SK-N-SH (cell line): ENCODE results near the gene STX1B. TPM values are rescaled to one million over a fixed set of nuclear protein-coding genes. Genes with fewer than 3 reads are reported as not detected.

Source experiments
- CTCF ChIA-PET: fragments of 300-600, 350-600 bp; formaldehyde crosslinking; extraction: SDS; loops from one replicate; lab custom pipeline; 2021; lab: Yijun Ruan, JAX
- POLR2A ChIA-PET: fragments of 350-600 bp; sonication (Branson Sonifier 250); formaldehyde crosslinking; extraction: SDS; loops from one replicate; lab custom pipeline; 2020; ENCODE audit warnings: antibody characterized with exemption, inconsistent platforms; lab: Yijun Ruan, JAX
- DNase-seq: peaks from one replicate; pipeline ENCODE4 v3.0.0; 2012
- H2AFZ ChIP-seq: fragments of 200-600 bp; sonication (generic); 2 replicates; pipeline ENCODE4 v1.8.1; 2016; ENCODE audit warnings: antibody characterized with exemption, mild to moderate bottlenecking, low read depth
- H3F3A ChIP-seq: fragments of 200-600 bp; sonication (generic); replicated peaks from 2 replicates; pipeline ENCODE3; 2016; ENCODE audit warnings: antibody characterized with exemption, mild to moderate bottlenecking; ENCODE audit not compliant: insufficient read depth
- H3K27ac ChIP-seq, 2 experiments: fragments of 200-500 bp in 1 of 2; fragments of 200-600 bp in 1 of 2; sonication (Bioruptor generic) in 1 of 2; sonication (generic), shearing (Covaris generic) in 1 of 2; 2 replicates each; pipeline versions ENCODE4 v1.5.1 to v1.6.1; 2014 to 2016; ENCODE audit warnings: low read depth in 2 of 2, inconsistent platforms in 1 of 2, low read length in 1 of 2, mild to moderate bottlenecking in 1 of 2, mixed read lengths in 1 of 2
- H3K27me3 ChIP-seq: fragments of 200-600 bp; sonication (generic), shearing (Covaris generic); 2 replicates; pipeline ENCODE4 v1.6.1; 2016; ENCODE audit warnings: mixed run types; ENCODE audit not compliant: insufficient read depth
- H3K36me3 ChIP-seq, 2 experiments: fragments of 200-500 bp in 1 of 2; fragments of 200-600 bp in 1 of 2; sonication (Bioruptor generic) in 1 of 2; sonication (generic) in 1 of 2; replicated peaks in 1 of 2; 2 replicates each; pipeline versions ENCODE3 to v1.5.1; 2014 to 2016; ENCODE audit warnings: low read length in 1 of 2, mild to moderate bottlenecking in 1 of 2; ENCODE audit not compliant: insufficient read depth in 2 of 2, control insufficient read depth in 1 of 2
- H3K4me1 ChIP-seq, 2 experiments: fragments of 200-500 bp in 1 of 2; fragments of 200-600 bp in 1 of 2; sonication (Bioruptor generic) in 1 of 2; sonication (generic), shearing (Covaris generic) in 1 of 2; 2 replicates each; pipeline versions ENCODE4 v1.5.1 to v1.6.1; 2014 to 2016; ENCODE audit warnings: low read depth in 1 of 2, low read length in 1 of 2, mixed run types in 1 of 2; ENCODE audit not compliant: insufficient read depth in 2 of 2, control insufficient read depth in 1 of 2
- H3K4me2 ChIP-seq: fragments of 200-600 bp; sonication (generic), shearing (Covaris generic); 2 replicates; pipeline ENCODE4 v1.6.1; 2017; ENCODE audit warnings: mixed run types
- H3K4me3 ChIP-seq, 2 experiments: fragments of 200-500 bp in 1 of 2; fragments of 200-600 bp in 1 of 2; sonication (Bioruptor generic) in 1 of 2; sonication (generic), shearing (Covaris generic) in 1 of 2; 2 replicates each; pipeline versions ENCODE4 v1.5.1 to v1.8.1; 2014 to 2016; ENCODE audit warnings: low read depth in 2 of 2, inconsistent platforms in 1 of 2, low read length in 1 of 2, mild to moderate bottlenecking in 1 of 2, mixed read lengths in 1 of 2, moderate library complexity in 1 of 2
- H3K79me2 ChIP-seq: fragments of 200-600 bp; sonication (generic); 2 replicates; pipeline ENCODE4 v1.8.1; 2017; ENCODE audit warnings: mild to moderate bottlenecking; ENCODE audit not compliant: insufficient read depth
- H3K9ac ChIP-seq: fragments of 200-600 bp; sonication (generic); 2 replicates; pipeline ENCODE4 v1.6.1; 2017; ENCODE audit warnings: mixed run types
- H3K9me2 ChIP-seq: fragments of 200-600 bp; sonication (generic); 2 replicates; pipeline ENCODE4 v1.6.1; 2017; ENCODE audit warnings: mixed run types
- H3K9me3 ChIP-seq: fragments of 200-600 bp; sonication (generic); 2 replicates; pipeline ENCODE4 v1.6.1; 2017; ENCODE audit warnings: mixed run types, mild to moderate bottlenecking, moderate library complexity
- H4K20me1 ChIP-seq: fragments of 200-600 bp; sonication (generic); 2 replicates; pipeline ENCODE4 v1.6.1; 2017; ENCODE audit warnings: mild to moderate bottlenecking, mixed run types; ENCODE audit not compliant: insufficient read depth
- EP300 ChIP-seq, 2 experiments: IDR thresholded peaks; 2 replicates each; pipeline versions ENCODE4 v1.4.0 to v1.6.1; 2012; ENCODE audit warnings: borderline replicate concordance in 1 of 2, low read depth in 1 of 2, low read length in 1 of 2
- FOXM1 ChIP-seq: IDR thresholded peaks from 2 replicates; pipeline ENCODE4 v1.4.0; 2012; ENCODE audit warnings: low read depth, mild to moderate bottlenecking
- GABPA ChIP-seq: IDR thresholded peaks from 2 replicates; pipeline ENCODE4 v1.4.0; 2012; ENCODE audit warnings: low read depth, mild to moderate bottlenecking
- JUND ChIP-seq: IDR thresholded peaks from 2 replicates; pipeline ENCODE4 v1.4.0; 2012
- MEF2A ChIP-seq: IDR thresholded peaks from 2 replicates; pipeline ENCODE4 v1.4.0; 2012; ENCODE audit warnings: low read depth, borderline replicate concordance
- NRF1 ChIP-seq: IDR thresholded peaks from 2 replicates; pipeline ENCODE4 v1.6.1; 2012; ENCODE audit warnings: low read depth, mild to moderate bottlenecking, low read length
- RCOR1 ChIP-seq: fragments of 150-350 bp; IDR thresholded peaks from 2 replicates; pipeline ENCODE4 v1.6.1; 2017; ENCODE audit warnings: antibody characterized with exemption, low read length
- RFX5 ChIP-seq: IDR thresholded peaks from 2 replicates; pipeline ENCODE4 v1.6.1; 2012; ENCODE audit warnings: mild to moderate bottlenecking, improper control_type of control experiment, low read length
- RXRA ChIP-seq: IDR thresholded peaks from 2 replicates; pipeline ENCODE4 v1.4.0; 2012; ENCODE audit warnings: low read depth, mild to moderate bottlenecking, borderline replicate concordance
- TCF12 ChIP-seq: IDR thresholded peaks from 2 replicates; pipeline ENCODE4 v1.4.0; 2012
- TEAD4 ChIP-seq: IDR thresholded peaks from 2 replicates; pipeline ENCODE4 v1.4.0; 2012; ENCODE audit warnings: mild to moderate bottlenecking, borderline replicate concordance; ENCODE audit not compliant: insufficient read depth
- YY1 ChIP-seq: IDR thresholded peaks from 2 replicates; pipeline ENCODE4 v1.4.0; 2012; ENCODE audit warnings: low read depth, mild to moderate bottlenecking
- WGBS: methylation state at CpG from one replicate; pipeline ENCODE4 v1.1.6; 2017; ENCODE audit warnings: low lambda C conversion rate; 5-methylcytosine and 5-hydroxymethylcytosine counted together
- polyA plus RNA-seq, 3 experiments: library from polyadenylated mRNA; depleted of rRNA; stranded (reverse); fragments of >200 nt; gene quantifications; 2 replicates each; pipeline ENCODE4 v1.2.3, GENCODE V29; 2012
- TF ChIP-seq, protein P1 (sequence below): fragments of 150-350 bp; IDR thresholded peaks from 2 replicates; pipeline ENCODE4 v1.6.1; 2016; ENCODE audit warnings: mild to moderate bottlenecking, low read depth, low read length
- TF ChIP-seq, protein P2 (sequence below): IDR thresholded peaks from 2 replicates; pipeline ENCODE4 v1.6.1; 2012; ENCODE audit warnings: mild to moderate bottlenecking, low read depth, low read length, moderate library complexity
- TF ChIP-seq, protein P3 (sequence below): IDR thresholded peaks from 2 replicates; pipeline ENCODE4 v1.4.0; 2012; ENCODE audit warnings: low read depth
- TF ChIP-seq, protein P4 (sequence below): fragments of 200-600 bp; sonication (generic); IDR thresholded peaks from 2 replicates; pipeline ENCODE4 v1.6.1; 2017; ENCODE audit warnings: antibody characterized with exemption, mild to moderate bottlenecking, moderate library complexity
- TF ChIP-seq, protein P5 (sequence below): IDR thresholded peaks from 2 replicates; pipeline ENCODE4 v1.4.0; 2012; ENCODE audit warnings: low read depth, borderline replicate concordance
- TF ChIP-seq, protein P6 (sequence below): fragments of 150-350 bp; IDR thresholded peaks from 2 replicates; pipeline ENCODE4 v1.6.1; 2017; ENCODE audit warnings: antibody characterized with exemption, low read length, low read depth, borderline replicate concordance

Gene STX1B
- polyA plus RNA-seq, 1 of the 3 experiments (the other 2 are of a cell fraction) = 21.2 TPM

DNA sequence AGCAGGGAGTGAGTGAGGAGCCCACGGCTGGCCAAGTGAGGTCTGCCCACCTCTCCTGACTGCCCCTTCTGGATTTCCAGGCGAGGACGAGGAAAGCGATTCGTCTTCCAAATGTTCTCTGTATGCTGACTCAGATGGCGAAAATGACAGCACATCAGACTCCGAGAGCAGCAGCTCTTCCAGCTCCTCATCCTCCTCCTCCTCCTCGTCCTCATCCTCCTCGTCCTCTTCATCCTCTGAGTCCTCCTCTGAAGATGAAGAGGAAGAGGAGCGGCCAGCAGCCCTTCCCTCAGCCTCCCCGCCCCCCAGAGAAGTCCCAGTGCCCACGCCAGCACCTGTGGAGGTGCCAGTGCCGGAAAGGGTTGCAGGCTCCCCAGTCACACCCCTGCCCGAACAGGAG is 39.1 kb downstream of the STX1B start:
- Histone ChIP-seq H3F3A (no peaks in the 10 kb centered on the region), H3K9ac (no peak overlapping the region), H3K9me3 (no peaks in the 10 kb centered on the region), H3K4me2 (no peak overlapping the region), H3K27me3 (no peaks in the 10 kb centered on the region), H2AFZ (no peak overlapping the region), H3K27ac (no peak overlapping the region), H3K79me2 (no peaks in the 10 kb centered on the region), H3K4me3 (no peak overlapping the region), H4K20me1 (no peaks in the 10 kb centered on the region), H3K4me1 (no peaks in the 10 kb centered on the region), H3K9me2 (no peaks in the 10 kb centered on the region), H3K36me3 (peaks cover 47 to 58% of the 10 kb centered on the region in 2 experiments)
- CTCF ChIA-PET = interaction anchor here (1.6 to 1.9 kb wide), 2 partner anchors 14 to 18 kb away, joined by 3 to 12 read pairs; partner anchors contain the start of gene HSD3B7
- DNase-seq = no peak
- TF ChIP-seq JUND (no peak), EP300 (IDR thresholded peaks at IDR 0.05; ENCODE audit: borderline replicate concordance in 1 of 2, low read depth in 1 of 2, low read length in 1 of 2) (no peak), YY1 (no peak), GABPA (no peak), RCOR1 (no peak), TCF12 (no peak), RXRA (no peak), NRF1 (no peak), RFX5 (no peak), FOXM1 (no peak), MEF2A (no peak), TEAD4 (no peak)
- TF ChIP-seq, protein P1, sequence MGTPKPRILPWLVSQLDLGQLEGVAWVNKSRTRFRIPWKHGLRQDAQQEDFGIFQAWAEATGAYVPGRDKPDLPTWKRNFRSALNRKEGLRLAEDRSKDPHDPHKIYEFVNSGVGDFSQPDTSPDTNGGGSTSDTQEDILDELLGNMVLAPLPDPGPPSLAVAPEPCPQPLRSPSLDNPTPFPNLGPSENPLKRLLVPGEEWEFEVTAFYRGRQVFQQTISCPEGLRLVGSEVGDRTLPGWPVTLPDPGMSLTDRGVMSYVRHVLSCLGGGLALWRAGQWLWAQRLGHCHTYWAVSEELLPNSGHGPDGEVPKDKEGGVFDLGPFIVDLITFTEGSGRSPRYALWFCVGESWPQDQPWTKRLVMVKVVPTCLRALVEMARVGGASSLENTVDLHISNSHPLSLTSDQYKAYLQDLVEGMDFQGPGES = no peak
- TF ChIP-seq, protein P2, sequence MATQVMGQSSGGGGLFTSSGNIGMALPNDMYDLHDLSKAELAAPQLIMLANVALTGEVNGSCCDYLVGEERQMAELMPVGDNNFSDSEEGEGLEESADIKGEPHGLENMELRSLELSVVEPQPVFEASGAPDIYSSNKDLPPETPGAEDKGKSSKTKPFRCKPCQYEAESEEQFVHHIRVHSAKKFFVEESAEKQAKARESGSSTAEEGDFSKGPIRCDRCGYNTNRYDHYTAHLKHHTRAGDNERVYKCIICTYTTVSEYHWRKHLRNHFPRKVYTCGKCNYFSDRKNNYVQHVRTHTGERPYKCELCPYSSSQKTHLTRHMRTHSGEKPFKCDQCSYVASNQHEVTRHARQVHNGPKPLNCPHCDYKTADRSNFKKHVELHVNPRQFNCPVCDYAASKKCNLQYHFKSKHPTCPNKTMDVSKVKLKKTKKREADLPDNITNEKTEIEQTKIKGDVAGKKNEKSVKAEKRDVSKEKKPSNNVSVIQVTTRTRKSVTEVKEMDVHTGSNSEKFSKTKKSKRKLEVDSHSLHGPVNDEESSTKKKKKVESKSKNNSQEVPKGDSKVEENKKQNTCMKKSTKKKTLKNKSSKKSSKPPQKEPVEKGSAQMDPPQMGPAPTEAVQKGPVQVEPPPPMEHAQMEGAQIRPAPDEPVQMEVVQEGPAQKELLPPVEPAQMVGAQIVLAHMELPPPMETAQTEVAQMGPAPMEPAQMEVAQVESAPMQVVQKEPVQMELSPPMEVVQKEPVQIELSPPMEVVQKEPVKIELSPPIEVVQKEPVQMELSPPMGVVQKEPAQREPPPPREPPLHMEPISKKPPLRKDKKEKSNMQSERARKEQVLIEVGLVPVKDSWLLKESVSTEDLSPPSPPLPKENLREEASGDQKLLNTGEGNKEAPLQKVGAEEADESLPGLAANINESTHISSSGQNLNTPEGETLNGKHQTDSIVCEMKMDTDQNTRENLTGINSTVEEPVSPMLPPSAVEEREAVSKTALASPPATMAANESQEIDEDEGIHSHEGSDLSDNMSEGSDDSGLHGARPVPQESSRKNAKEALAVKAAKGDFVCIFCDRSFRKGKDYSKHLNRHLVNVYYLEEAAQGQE = no peak
- TF ChIP-seq, protein P3, sequence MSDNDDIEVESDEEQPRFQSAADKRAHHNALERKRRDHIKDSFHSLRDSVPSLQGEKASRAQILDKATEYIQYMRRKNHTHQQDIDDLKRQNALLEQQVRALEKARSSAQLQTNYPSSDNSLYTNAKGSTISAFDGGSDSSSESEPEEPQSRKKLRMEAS = no peak
- TF ChIP-seq, protein P4, sequence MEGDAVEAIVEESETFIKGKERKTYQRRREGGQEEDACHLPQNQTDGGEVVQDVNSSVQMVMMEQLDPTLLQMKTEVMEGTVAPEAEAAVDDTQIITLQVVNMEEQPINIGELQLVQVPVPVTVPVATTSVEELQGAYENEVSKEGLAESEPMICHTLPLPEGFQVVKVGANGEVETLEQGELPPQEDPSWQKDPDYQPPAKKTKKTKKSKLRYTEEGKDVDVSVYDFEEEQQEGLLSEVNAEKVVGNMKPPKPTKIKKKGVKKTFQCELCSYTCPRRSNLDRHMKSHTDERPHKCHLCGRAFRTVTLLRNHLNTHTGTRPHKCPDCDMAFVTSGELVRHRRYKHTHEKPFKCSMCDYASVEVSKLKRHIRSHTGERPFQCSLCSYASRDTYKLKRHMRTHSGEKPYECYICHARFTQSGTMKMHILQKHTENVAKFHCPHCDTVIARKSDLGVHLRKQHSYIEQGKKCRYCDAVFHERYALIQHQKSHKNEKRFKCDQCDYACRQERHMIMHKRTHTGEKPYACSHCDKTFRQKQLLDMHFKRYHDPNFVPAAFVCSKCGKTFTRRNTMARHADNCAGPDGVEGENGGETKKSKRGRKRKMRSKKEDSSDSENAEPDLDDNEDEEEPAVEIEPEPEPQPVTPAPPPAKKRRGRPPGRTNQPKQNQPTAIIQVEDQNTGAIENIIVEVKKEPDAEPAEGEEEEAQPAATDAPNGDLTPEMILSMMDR = no peak
- TF ChIP-seq, protein P5, sequence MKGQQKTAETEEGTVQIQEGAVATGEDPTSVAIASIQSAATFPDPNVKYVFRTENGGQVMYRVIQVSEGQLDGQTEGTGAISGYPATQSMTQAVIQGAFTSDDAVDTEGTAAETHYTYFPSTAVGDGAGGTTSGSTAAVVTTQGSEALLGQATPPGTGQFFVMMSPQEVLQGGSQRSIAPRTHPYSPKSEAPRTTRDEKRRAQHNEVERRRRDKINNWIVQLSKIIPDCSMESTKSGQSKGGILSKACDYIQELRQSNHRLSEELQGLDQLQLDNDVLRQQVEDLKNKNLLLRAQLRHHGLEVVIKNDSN = no peak
- TF ChIP-seq, protein P6, sequence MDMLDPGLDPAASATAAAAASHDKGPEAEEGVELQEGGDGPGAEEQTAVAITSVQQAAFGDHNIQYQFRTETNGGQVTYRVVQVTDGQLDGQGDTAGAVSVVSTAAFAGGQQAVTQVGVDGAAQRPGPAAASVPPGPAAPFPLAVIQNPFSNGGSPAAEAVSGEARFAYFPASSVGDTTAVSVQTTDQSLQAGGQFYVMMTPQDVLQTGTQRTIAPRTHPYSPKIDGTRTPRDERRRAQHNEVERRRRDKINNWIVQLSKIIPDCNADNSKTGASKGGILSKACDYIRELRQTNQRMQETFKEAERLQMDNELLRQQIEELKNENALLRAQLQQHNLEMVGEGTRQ = no peak
- 95% methylated on average over 13 of the region's 14 CpGs for WGBS
- POLR2A ChIA-PET = interaction anchor here (0.6 kb wide), 1 partner anchor 13 kb away, joined by 3 read pairs; no protein-coding TSS in a partner anchor
